CD1c-positive myeloid dendritic cell (primary cell): ENCODE results near the gene ERN1.

Experiments
- DNase-seq: peaks from one replicate; pipeline ENCODE4 v3.0.0-alpha.2; 2016; ENCODE audit errors: extremely low spot score

ERN1 gene

GRCh38 chr17:64084086-64084939 is 45.6 kb downstream of the ERN1 start:
- peak; percentile 61 for DNase-seq

- DNase-seq: no peak
Observed at GRCh38 chr17:64083563-64084085, 46.3 kb downstream of the ERN1 start.

- no peak for DNase-seq
Observed at GRCh38 chr17:64083093-64083492, 46.9 kb downstream of the ERN1 start.

GRCh38 chr17:64081802-64082799 is 47.8 kb downstream of the ERN1 start:
- peak; percentile 54 for DNase-seq

- DNase-seq: no peak
Observed at GRCh38 chr17:64080174-64080618, 49.7 kb downstream of the ERN1 start.

- peak; percentile 84 for DNase-seq
Observed at GRCh38 chr17:64077379-64077778, 52.6 kb downstream of the ERN1 start.

- DNase-seq: peak; percentile 43
Observed at GRCh38 chr17:64075913-64076312, 54.0 kb downstream of the ERN1 start.

- DNase-seq: peak; percentile 76
Observed at GRCh38 chr17:64074704-64075426, 55.1 kb downstream of the ERN1 start.

GRCh38 chr17:64073771-64074703 is 55.9 kb downstream of the ERN1 start:
- DNase-seq: peak; percentile 85

- DNase-seq: no peak
Observed at GRCh38 chr17:64071111-64071510, 58.8 kb downstream of the ERN1 start.

GRCh38 chr17:64070213-64070612 is 59.7 kb downstream of the ERN1 start:
- no peak for DNase-seq

- DNase-seq: no peak
Observed at GRCh38 chr17:64069143-64069542, 60.8 kb downstream of the ERN1 start.

GRCh38 chr17:64067657-64068056 is 62.3 kb downstream of the ERN1 start:
- DNase-seq: peak; percentile 16

- DNase-seq: peak; percentile 38
Observed at GRCh38 chr17:64066716-64067115, 63.2 kb downstream of the ERN1 start.

- no peak for DNase-seq
Observed at GRCh38 chr17:64065161-64065560, 64.8 kb downstream of the ERN1 start.

- no peak for DNase-seq
Observed at GRCh38 chr17:64064331-64064730, 65.6 kb downstream of the ERN1 start.

GRCh38 chr17:64063766-64064224 is 66.1 kb downstream of the ERN1 start:
- DNase-seq: peak; percentile 30

GRCh38 chr17:64063088-64063487 is 66.9 kb downstream of the ERN1 start:
- peak; percentile 61 for DNase-seq

GRCh38 chr17:64061178-64061898 is 68.6 kb downstream of the ERN1 start:
- peak; percentile 88 for DNase-seq
